Measurements from ENCODE around the gene PHLDB3.

Gene PHLDB3

GRCh38 chr19:43503501-43504425 lies 783 bp downstream of the PHLDB3 start:
- H3K4me1 ChIP-seq (ENCODE audit: control insufficient read depth, insufficient read depth, low read length): peaks cover 7% of the 10 kb centered on the region
- no peaks in the 10 kb centered on the region for H3K27me3 ChIP-seq (ENCODE audit: control insufficient read depth, insufficient read depth, low read length)
- H3K36me3 ChIP-seq (ENCODE audit: control insufficient read depth, insufficient read depth, low read length): no peaks in the 10 kb centered on the region
- no peaks in the 10 kb centered on the region for H3K9me3 ChIP-seq (ENCODE audit: control insufficient read depth, low read length)
- H3K4me3 ChIP-seq (ENCODE audit: low read length): peak overlapping the region; percentile 43
- peak overlapping the region; percentile 85 for H3K9ac ChIP-seq (ENCODE audit: low read length)

GRCh38 chr19:43502419-43502976 lies 2.0 kb downstream of the PHLDB3 start:
- Histone ChIP-seq H3K36me3 (ENCODE audit: control insufficient read depth, insufficient read depth, low read length) (no peaks in the 10 kb centered on the region), H3K27me3 (ENCODE audit: control insufficient read depth, insufficient read depth, low read length) (no peaks in the 10 kb centered on the region), H3K4me1 (ENCODE audit: control insufficient read depth, insufficient read depth, low read length) (peaks cover 11% of the 10 kb centered on the region), H3K9ac (ENCODE audit: low read length) (no peak overlapping the region), H3K9me3 (ENCODE audit: control insufficient read depth, low read length) (no peaks in the 10 kb centered on the region), H3K4me3 (ENCODE audit: low read length) (no peak overlapping the region)

DNA sequence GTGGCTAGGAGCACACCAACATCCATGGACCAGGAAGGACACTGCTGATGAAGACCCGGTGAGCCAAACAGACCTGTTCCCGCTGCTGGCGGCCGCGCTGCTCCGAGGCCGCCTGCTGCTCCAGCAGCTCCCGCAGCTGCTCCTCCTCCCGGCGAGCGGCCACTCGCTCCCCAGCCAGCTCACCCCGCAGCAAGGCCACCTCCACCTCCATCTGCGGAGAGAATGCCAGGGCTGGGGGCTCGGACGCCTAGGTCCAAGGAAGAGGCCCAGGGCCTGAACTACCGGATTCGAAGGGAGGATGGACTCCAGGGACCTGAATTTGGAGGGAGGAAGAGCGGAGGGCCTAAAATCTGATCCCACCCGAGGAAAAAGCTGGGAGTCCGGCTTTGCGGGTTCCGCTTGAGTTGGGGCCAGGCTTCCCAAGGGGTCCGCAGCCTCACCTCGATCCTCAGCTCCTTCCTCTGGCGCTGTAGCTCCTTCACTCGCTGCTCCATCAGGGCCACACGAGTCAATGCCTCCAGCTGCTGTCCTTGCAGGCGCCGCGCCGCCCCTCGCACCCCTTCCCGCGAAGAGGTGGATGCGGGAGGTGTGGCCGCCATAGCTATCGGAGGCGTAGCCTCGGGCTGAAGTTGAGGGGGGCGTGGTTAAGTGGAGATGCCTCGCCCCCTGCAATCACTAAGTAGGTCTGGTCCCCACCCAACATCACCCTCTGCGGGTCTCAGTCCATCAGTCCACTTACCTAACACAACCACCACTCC lies 2.7 kb downstream of the PHLDB3 start:
- H3K4me3 ChIP-seq (ENCODE audit: low read length): no peak overlapping the region
- no peaks in the 10 kb centered on the region for H3K36me3 ChIP-seq (ENCODE audit: control insufficient read depth, insufficient read depth, low read length)
- no peaks in the 10 kb centered on the region for H3K27me3 ChIP-seq (ENCODE audit: control insufficient read depth, insufficient read depth, low read length)
- H3K9me3 ChIP-seq (ENCODE audit: control insufficient read depth, low read length): no peaks in the 10 kb centered on the region
- no peak overlapping the region for H3K9ac ChIP-seq (ENCODE audit: low read length)
- peaks cover 11% of the 10 kb centered on the region for H3K4me1 ChIP-seq (ENCODE audit: control insufficient read depth, insufficient read depth, low read length)

- Histone ChIP-seq H3K9me3 (ENCODE audit: control insufficient read depth, low read length) (no peaks in the 10 kb centered on the region), H3K27me3 (ENCODE audit: control insufficient read depth, insufficient read depth, low read length) (no peaks in the 10 kb centered on the region), H3K4me3 (ENCODE audit: low read length) (no peak overlapping the region), H3K4me1 (ENCODE audit: control insufficient read depth, insufficient read depth, low read length) (peaks cover 11% of the 10 kb centered on the region), H3K9ac (ENCODE audit: low read length) (no peak overlapping the region), H3K36me3 (ENCODE audit: control insufficient read depth, insufficient read depth, low read length) (no peaks in the 10 kb centered on the region)
Measured at GRCh38 chr19:43499042-43499441, 5.5 kb downstream of the PHLDB3 start.

DNA sequence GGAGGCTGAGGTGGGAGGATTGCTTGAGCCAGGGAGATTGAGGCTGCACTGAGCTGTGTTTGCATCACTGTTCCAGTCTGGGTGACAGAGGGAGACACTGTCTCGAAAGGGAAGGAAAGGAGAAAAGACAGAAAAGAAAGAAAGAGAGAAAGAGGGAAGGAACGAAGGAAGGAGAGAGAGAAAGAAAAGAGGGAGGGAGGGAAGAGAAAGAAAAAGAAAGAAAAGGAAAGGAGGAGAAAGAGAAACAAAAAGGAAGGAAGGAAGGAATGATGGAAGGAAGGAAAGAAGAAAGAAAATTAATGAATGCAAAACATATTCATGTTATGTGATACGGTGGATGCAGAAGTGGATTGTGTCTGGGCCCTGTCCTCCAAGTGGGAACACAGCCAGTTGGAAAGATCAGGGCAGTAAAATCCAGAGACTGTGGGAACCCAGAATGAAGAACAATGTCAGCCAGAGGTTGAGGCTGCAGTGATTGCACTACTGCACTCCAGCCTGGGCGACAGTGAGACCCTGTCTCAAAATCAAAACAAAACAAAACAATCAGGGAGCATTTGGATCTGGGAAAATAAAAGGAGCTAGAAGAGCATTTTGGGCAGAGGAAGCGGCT lies 6.2 kb downstream of the PHLDB3 start:
- Histone ChIP-seq H3K9me3 (ENCODE audit: control insufficient read depth, low read length) (no peaks in the 10 kb centered on the region), H3K9ac (ENCODE audit: low read length) (no peak overlapping the region), H3K27me3 (ENCODE audit: control insufficient read depth, insufficient read depth, low read length) (no peaks in the 10 kb centered on the region), H3K36me3 (ENCODE audit: control insufficient read depth, insufficient read depth, low read length) (no peaks in the 10 kb centered on the region), H3K4me3 (ENCODE audit: low read length) (no peak overlapping the region), H3K4me1 (ENCODE audit: control insufficient read depth, insufficient read depth, low read length) (peaks cover 11% of the 10 kb centered on the region)

GRCh38 chr19:43496960-43497359 lies 7.6 kb downstream of the PHLDB3 start:
- no peaks in the 10 kb centered on the region for H3K36me3 ChIP-seq (ENCODE audit: control insufficient read depth, insufficient read depth, low read length)
- peaks cover 11% of the 10 kb centered on the region for H3K4me1 ChIP-seq (ENCODE audit: control insufficient read depth, insufficient read depth, low read length)
- no peak overlapping the region for H3K4me3 ChIP-seq (ENCODE audit: low read length)
- no peak overlapping the region for H3K9ac ChIP-seq (ENCODE audit: low read length)
- no peaks in the 10 kb centered on the region for H3K27me3 ChIP-seq (ENCODE audit: control insufficient read depth, insufficient read depth, low read length)
- no peaks in the 10 kb centered on the region for H3K9me3 ChIP-seq (ENCODE audit: control insufficient read depth, low read length)

GRCh38 chr19:43495082-43495481 lies 9.5 kb downstream of the PHLDB3 start:
- Histone ChIP-seq H3K9ac (ENCODE audit: low read length) (no peak overlapping the region), H3K4me3 (ENCODE audit: low read length) (no peak overlapping the region), H3K36me3 (ENCODE audit: control insufficient read depth, insufficient read depth, low read length) (no peaks in the 10 kb centered on the region), H3K27me3 (ENCODE audit: control insufficient read depth, insufficient read depth, low read length) (no peaks in the 10 kb centered on the region), H3K9me3 (ENCODE audit: control insufficient read depth, low read length) (no peaks in the 10 kb centered on the region), H3K4me1 (ENCODE audit: control insufficient read depth, insufficient read depth, low read length) (peaks cover 11% of the 10 kb centered on the region)

- Histone ChIP-seq H3K27me3 (ENCODE audit: control insufficient read depth, insufficient read depth, low read length) (no peaks in the 10 kb centered on the region), H3K4me3 (ENCODE audit: low read length) (no peak overlapping the region), H3K4me1 (ENCODE audit: control insufficient read depth, insufficient read depth, low read length) (no peaks in the 10 kb centered on the region), H3K9me3 (ENCODE audit: control insufficient read depth, low read length) (no peaks in the 10 kb centered on the region), H3K36me3 (ENCODE audit: control insufficient read depth, insufficient read depth, low read length) (no peaks in the 10 kb centered on the region), H3K9ac (ENCODE audit: low read length) (no peak overlapping the region)
Measured at GRCh38 chr19:43490759-43491158, 13.8 kb downstream of the PHLDB3 start.

DNA sequence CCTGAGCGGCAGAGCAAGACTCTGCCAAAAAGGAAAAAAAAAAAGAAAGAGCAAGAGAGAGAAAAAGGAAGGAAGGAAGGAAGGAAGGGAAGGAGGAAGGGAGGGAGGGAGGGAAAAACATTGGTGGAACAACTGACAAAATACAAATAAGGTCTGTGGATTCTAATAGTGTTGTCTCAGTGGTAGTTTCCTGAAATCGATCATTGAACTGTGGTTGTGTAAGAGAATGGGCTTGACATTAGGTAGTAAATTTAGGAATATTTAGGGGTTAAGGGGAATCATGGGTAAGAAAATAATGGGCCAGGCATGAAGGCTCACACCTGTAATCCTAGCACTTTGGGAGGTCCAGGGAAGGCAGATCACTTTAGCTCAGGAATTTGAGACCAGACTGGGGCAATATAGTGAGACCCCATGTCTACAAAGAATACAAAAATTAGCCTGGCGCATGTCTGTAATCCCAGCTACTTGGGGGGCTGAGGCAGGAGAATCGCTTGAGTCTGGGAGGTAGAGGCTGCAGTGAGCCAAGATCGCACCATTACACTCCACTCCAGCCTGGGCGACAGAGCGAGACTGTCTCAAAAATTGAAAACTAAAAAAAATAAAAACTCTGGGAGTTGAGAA lies 14.5 kb downstream of the PHLDB3 start:
- Histone ChIP-seq H3K27me3 (ENCODE audit: control insufficient read depth, insufficient read depth, low read length) (no peaks in the 10 kb centered on the region), H3K36me3 (ENCODE audit: control insufficient read depth, insufficient read depth, low read length) (no peaks in the 10 kb centered on the region), H3K9me3 (ENCODE audit: control insufficient read depth, low read length) (no peaks in the 10 kb centered on the region), H3K4me1 (ENCODE audit: control insufficient read depth, insufficient read depth, low read length) (no peaks in the 10 kb centered on the region), H3K9ac (ENCODE audit: low read length) (no peak overlapping the region), H3K4me3 (ENCODE audit: low read length) (no peak overlapping the region)

- H3K4me3 ChIP-seq (ENCODE audit: low read length): no peak overlapping the region
- H3K36me3 ChIP-seq (ENCODE audit: control insufficient read depth, insufficient read depth, low read length): no peaks in the 10 kb centered on the region
- no peaks in the 10 kb centered on the region for H3K27me3 ChIP-seq (ENCODE audit: control insufficient read depth, insufficient read depth, low read length)
- no peaks in the 10 kb centered on the region for H3K9me3 ChIP-seq (ENCODE audit: control insufficient read depth, low read length)
- H3K9ac ChIP-seq (ENCODE audit: low read length): no peak overlapping the region
- no peaks in the 10 kb centered on the region for H3K4me1 ChIP-seq (ENCODE audit: control insufficient read depth, insufficient read depth, low read length)
Measured at GRCh38 chr19:43489310-43489709, 15.2 kb downstream of the PHLDB3 start.

DNA sequence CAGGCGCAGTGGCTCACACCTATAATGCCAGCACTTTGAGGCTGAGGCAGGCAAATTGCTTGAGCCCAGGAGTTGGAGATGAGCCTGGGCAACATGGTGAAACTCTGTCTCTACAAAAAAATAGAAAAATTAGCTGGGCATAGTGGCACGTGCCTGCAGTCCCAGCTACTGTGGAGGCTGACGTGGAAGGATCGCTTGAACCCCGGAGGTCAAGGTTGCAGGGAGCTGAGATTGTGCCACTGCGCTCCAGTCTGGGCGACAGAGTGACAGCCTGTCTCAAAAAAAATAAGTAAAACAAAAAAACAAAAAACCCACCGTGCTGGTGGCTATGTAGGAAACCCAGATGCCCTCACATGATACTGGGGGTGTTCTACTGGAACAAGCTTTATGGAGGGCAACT lies 16.4 kb downstream of the PHLDB3 start:
- no peak overlapping the region for H3K9ac ChIP-seq (ENCODE audit: low read length)
- no peaks in the 10 kb centered on the region for H3K36me3 ChIP-seq (ENCODE audit: control insufficient read depth, insufficient read depth, low read length)
- no peaks in the 10 kb centered on the region for H3K4me1 ChIP-seq (ENCODE audit: control insufficient read depth, insufficient read depth, low read length)
- no peaks in the 10 kb centered on the region for H3K9me3 ChIP-seq (ENCODE audit: control insufficient read depth, low read length)
- no peak overlapping the region for H3K4me3 ChIP-seq (ENCODE audit: low read length)
- no peaks in the 10 kb centered on the region for H3K27me3 ChIP-seq (ENCODE audit: control insufficient read depth, insufficient read depth, low read length)

Data from mucosa of stomach (tissue), 1 donor.